ENCODE results near the gene SIRT4. TPM values are rescaled to one million over a fixed set of nuclear protein-coding genes. Genes with fewer than 3 reads are reported as not detected.

Gene SIRT4
- total RNA-seq, 4 donors from 2014 or later, result 2.5 to 13.2 (median 6.7) TPM

DNA sequence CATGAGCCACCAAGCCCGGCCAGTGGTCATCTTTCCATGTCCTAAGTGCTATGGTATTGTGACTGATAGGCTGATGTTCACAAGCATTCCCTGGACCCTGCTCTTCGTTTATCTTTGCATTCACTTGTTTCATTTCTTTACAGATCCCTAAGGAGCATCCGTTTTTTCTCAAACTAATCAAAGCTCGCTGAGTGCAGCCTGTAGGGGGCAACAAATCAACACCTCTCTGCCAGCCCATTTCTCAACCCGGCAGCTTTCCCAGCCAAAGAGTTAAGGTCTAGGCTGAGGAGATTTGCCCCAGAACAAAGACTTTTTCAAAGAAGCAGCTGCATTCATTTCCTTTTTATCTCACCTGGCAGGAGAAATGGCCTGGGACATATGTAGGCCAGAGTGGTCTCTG is 12.1 kb downstream of the SIRT4 start:
- DNase-seq, result no peak
- TF ChIP-seq CTCF (IDR thresholded peaks at IDR 0.05 in 4 of 5, conservative IDR thresholded peaks at IDR 0.05 in 1 of 5) (no peak), POLR2A (IDR thresholded peaks at IDR 0.05) (no peak)
- intact Hi-C loops (cut with DNase I; ENCODE audit: low total_unique reads), result loop anchor here (10.0 kb wide), 1 partner anchor 701 kb away; the partner anchor contains the start of gene C12orf43
- Histone ChIP-seq H3K4me1 (peaks cover 3 to 7% of the 10 kb centered on the region in 2 donors), H3K4me3 (no peak overlapping the region), H3K36me3 (peaks cover 0 to 5% of the 10 kb centered on the region in 2 donors), H3K27me3 (no peaks in the 10 kb centered on the region), H3K27ac (no peak overlapping the region), H3K9me3 (no peaks in the 10 kb centered on the region)
- in situ Hi-C loops (cut with MboI; ENCODE audit: low sequenced_read_pairs in 4 of 4), result no loop called here
- no peak for ATAC-seq

DNA sequence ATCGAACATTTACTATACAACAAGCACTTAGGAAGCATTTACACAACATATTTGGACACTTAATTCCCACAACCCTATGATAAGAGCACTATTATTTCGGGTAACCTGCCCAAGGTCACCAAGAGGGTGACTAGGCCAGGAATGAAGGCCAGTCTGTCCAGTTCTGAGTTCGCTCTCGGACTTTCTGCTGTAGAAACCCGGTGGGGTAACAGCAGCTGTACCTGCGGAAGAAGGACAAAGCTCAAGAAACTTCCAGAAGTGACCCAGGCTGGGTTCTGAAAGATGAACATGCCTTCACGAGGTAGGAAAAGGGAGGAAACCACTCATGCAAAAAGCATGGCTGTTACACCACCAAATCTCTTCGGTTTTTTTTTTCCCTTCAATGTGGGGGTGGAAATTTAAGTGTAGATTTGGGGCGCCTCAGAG is 14.7 kb downstream of the SIRT4 start:
- intact Hi-C loops (cut with DNase I; ENCODE audit: low total_unique reads), result loop anchor here (1.0 to 10.0 kb wide), 4 partner anchors 15 to 698 kb away; partner anchors contain the start of genes C12orf43, COX6A1, RNU4-1 and SIRT4
- TF ChIP-seq POLR2A (IDR thresholded peaks at IDR 0.05) (no peak), CTCF (IDR thresholded peaks at IDR 0.05 in 4 of 5, conservative IDR thresholded peaks at IDR 0.05 in 1 of 5) (no peak)
- Histone ChIP-seq H3K4me1 (peaks cover 3 to 7% of the 10 kb centered on the region in 2 donors), H3K27me3 (no peaks in the 10 kb centered on the region), H3K4me3 (peak overlapping the region; percentile 67 to 81 (median 73)), H3K36me3 (peaks cover 0 to 5% of the 10 kb centered on the region in 2 donors), H3K27ac (peak overlapping the region; percentile 92 to 96 (median 94)), H3K9me3 (no peaks in the 10 kb centered on the region)
- ATAC-seq, result peak; percentile 23 to 42
- no peak for DNase-seq
- in situ Hi-C loops (cut with MboI; ENCODE audit: low sequenced_read_pairs in 4 of 4), result no loop called here

DNA sequence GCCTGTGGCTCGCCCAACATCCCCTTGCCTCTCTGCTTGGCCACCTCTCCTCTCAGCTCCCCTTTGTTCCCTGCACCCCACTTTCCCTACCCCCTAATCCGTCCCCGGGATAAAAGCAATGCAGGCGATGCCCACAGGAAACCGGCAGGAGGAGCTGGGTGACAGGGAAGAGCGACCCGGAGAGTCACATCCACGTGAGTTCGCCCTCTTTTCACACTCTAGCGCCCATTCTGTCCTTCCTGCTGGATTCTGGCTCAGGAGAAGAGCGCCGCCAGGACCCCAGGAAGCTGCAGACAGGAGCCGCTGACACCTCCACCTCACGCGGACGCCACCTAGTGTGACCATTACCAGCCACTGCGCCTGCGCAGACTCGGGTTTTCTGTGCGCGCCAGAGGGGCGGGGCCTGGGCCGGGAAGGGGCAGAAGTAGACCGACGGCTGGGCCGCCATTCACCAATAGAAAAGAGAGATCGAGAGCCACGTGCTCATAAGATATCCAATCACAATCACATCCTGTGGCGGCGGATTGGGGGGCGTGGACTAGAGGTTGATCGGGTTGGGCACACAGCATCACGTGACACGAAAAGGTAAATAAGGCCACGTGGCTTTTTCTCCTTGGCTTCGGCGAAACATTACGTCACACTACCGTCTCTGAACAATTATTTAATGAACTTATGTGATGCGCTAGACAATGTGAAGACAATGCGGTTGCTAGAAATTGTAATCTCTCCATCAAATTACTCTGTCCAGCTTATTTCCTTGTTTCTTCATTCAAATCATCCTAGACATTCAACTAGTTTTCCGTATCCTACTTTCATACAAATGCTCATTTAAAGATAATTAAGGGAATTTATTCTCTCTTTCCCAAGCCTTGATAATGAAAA is 15.3 kb downstream of the SIRT4 start:
- in situ Hi-C loops (cut with MboI; ENCODE audit: low sequenced_read_pairs in 4 of 4) (no loop called here), intact Hi-C loops (cut with DNase I; ENCODE audit: low total_unique reads) (loop anchor here (1.0 to 10.0 kb wide), 4 partner anchors 15 to 697 kb away; partner anchors contain the start of genes C12orf43, COX6A1, RNU4-1 and SIRT4)
- peak; percentile 55 to 70 (median 62) for TF ChIP-seq CTCF (IDR thresholded peaks at IDR 0.05 in 4 of 5, conservative IDR thresholded peaks at IDR 0.05 in 1 of 5)
- peak; percentile 78 to 86 for TF ChIP-seq POLR2A (IDR thresholded peaks at IDR 0.05)
- Histone ChIP-seq H3K27ac (peak overlapping the region; percentile 92 to 96 (median 94)), H3K27me3 (no peaks in the 10 kb centered on the region), H3K4me1 (peaks cover 3 to 7% of the 10 kb centered on the region in 2 donors), H3K36me3 (peaks cover 0 to 5% of the 10 kb centered on the region in 2 donors), H3K9me3 (no peaks in the 10 kb centered on the region), H3K4me3 (peak overlapping the region; percentile 67 to 81 (median 73))
- DNase-seq, result peak; percentile 99 to 100
- peak; percentile 99 for ATAC-seq

GRCh38 chr12:120321382-120322202 is 19.5 kb downstream of the SIRT4 start:
- in situ Hi-C loops (cut with MboI; ENCODE audit: low sequenced_read_pairs in 4 of 4), result loop anchor here in 1 of 4 donors (10.0 kb wide), 1 partner anchor 113 kb away; the partner anchor contains the start of gene COX6A1
- no peak for DNase-seq
- intact Hi-C loops (cut with DNase I; ENCODE audit: low total_unique reads), result no loop called here
- TF ChIP-seq POLR2A (IDR thresholded peaks at IDR 0.05) (no peak), CTCF (IDR thresholded peaks at IDR 0.05 in 4 of 5, conservative IDR thresholded peaks at IDR 0.05 in 1 of 5) (no peak)
- Histone ChIP-seq H3K9me3 (no peaks in the 10 kb centered on the region), H3K36me3 (no peaks in the 10 kb centered on the region), H3K4me3 (no peak overlapping the region), H3K27me3 (no peaks in the 10 kb centered on the region), H3K27ac (no peak overlapping the region), H3K4me1 (peaks cover 3 to 11% of the 10 kb centered on the region in 2 donors)
- ATAC-seq, result no peak

Data from gastrocnemius medialis (tissue), 4 donors.